ENCODE data around the gene MAP4K4.

DNA sequence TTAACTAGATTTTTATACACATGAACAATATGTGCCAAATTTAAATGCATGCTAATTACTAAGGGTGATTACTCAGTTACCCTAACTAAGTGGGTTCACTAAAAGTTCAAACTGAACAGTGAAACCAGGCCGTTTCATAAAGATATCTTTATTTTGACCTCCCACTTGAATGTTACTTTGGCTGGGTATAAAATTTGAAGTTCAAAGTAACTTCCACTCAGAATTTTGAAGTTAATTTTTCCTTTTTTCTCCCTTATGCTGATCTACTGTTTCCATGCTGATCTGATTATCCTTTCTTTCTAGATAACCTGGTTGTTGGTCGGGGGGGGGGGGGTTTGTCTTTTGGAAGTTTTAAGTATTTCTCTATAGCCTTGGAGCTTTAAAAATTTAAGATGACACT lies 25.5 kb upstream of the MAP4K4 start:
- TF ChIP-seq POLR2AphosphoS5 (IDR thresholded peaks at IDR 0.05) (no peak), POLR2A (IDR thresholded peaks at IDR 0.05) (no peak), EP300 (IDR thresholded peaks at IDR 0.05) (no peak)
- TF ChIP-seq, protein P1, sequence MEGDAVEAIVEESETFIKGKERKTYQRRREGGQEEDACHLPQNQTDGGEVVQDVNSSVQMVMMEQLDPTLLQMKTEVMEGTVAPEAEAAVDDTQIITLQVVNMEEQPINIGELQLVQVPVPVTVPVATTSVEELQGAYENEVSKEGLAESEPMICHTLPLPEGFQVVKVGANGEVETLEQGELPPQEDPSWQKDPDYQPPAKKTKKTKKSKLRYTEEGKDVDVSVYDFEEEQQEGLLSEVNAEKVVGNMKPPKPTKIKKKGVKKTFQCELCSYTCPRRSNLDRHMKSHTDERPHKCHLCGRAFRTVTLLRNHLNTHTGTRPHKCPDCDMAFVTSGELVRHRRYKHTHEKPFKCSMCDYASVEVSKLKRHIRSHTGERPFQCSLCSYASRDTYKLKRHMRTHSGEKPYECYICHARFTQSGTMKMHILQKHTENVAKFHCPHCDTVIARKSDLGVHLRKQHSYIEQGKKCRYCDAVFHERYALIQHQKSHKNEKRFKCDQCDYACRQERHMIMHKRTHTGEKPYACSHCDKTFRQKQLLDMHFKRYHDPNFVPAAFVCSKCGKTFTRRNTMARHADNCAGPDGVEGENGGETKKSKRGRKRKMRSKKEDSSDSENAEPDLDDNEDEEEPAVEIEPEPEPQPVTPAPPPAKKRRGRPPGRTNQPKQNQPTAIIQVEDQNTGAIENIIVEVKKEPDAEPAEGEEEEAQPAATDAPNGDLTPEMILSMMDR (IDR thresholded peaks at IDR 0.05), result no peak

Measured in suprapubic skin (tissue), 4 donors.